Measurements from ENCODE around the gene CYLD. TPM values are rescaled to one million over a fixed set of nuclear protein-coding genes. Genes with fewer than 3 reads are reported as not detected.

The CYLD gene
- total RNA-seq, 1 experiment from 2014 or later, result 12.5 TPM

DNA sequence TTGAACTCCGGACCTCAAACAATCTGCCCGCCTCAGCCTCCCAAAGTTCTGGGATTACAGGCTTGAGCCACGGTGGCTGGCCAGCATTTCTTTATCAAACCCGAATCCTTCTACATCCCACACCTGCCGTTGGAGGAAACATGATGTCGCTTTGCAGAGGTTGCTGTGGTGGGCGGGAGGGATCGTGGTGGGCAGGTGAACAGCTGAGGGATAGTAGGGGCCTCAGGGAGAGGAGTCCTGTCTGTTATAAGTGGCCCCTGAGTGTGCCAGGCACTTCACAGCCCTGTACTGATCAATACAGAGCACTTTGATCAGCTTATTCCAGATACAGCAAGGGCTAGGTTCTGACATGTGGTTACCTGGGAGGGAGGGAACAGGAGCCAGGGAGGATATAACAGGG lies 76.5 kb downstream of the CYLD start:
- H4K5ac ChIP-seq (ENCODE audit: insufficient read length, low read depth, low read length), result no peak overlapping the region
- H3K9me3 ChIP-seq (ENCODE audit: control insufficient read depth, low read depth, low read length), result no peaks in the 10 kb centered on the region
- H3K56ac ChIP-seq (ENCODE audit: insufficient read length, low read depth, low read length), result no peak overlapping the region
- H3T11ph ChIP-seq (ENCODE audit: low read length), result no peak overlapping the region
- no peak overlapping the region for H3K14ac ChIP-seq (ENCODE audit: insufficient read depth, low read length)
- H3K9ac ChIP-seq (ENCODE audit: extremely low read depth, insufficient read length, low read length), result no peak overlapping the region
- H3K23me2 ChIP-seq (ENCODE audit: insufficient read length, low read depth, low read length, poor library complexity, severe bottlenecking), result no peaks in the 10 kb centered on the region
- no peak overlapping the region for H2BK20ac ChIP-seq (ENCODE audit: low read depth, low read length, poor library complexity, severe bottlenecking)
- Mint-ChIP-seq H3K27ac (no peak overlapping the region), H3K4me3 (no peak overlapping the region), H3K9me3 (no peaks in the 10 kb centered on the region), H3K36me3 (ENCODE audit: insufficient read depth in 1 of 3, low read depth in 3 of 3) (no peaks in the 10 kb centered on the region), H3K27me3 (ENCODE audit: low read depth) (no peaks in the 10 kb centered on the region; the same call in 1 of the 2 replicates), H3K4me1 (peaks cover 2 to 3% of the 10 kb centered on the region in 2 experiments; a peak in 1 of 4 replicates)
- no peak overlapping the region for H2BK15ac ChIP-seq (ENCODE audit: low read depth, low read length)
- H2BK5ac ChIP-seq (ENCODE audit: insufficient read length, low read length), result no peak overlapping the region
- H2AK5ac ChIP-seq (ENCODE audit: insufficient read length, low read length), result no peak overlapping the region
- no peak overlapping the region for H2BK12ac ChIP-seq (ENCODE audit: insufficient read length, low read depth, low read length)
- no peak overlapping the region for H3K27ac ChIP-seq (ENCODE audit: insufficient read length, low read depth, low read length)
- DNase-seq, result no peak
- no peaks in the 10 kb centered on the region for H3K4me1 ChIP-seq (ENCODE audit: insufficient read depth, low read length)
- WGBS (ENCODE audit: extremely low coverage, insufficient read length, low lambda C conversion rate), result no CpG with 5 or more reads among the region's 8 CpGs
- H4K91ac ChIP-seq (ENCODE audit: insufficient read length, low read depth, low read length), result no peak overlapping the region
- H3K18ac ChIP-seq (ENCODE audit: insufficient read length, low read depth, low read length), result no peak overlapping the region
- no peaks in the 10 kb centered on the region for H3K79me1 ChIP-seq (ENCODE audit: insufficient read depth, low read depth, low read length, poor library complexity, severe bottlenecking)
- no peak overlapping the region for H2BK120ac ChIP-seq (ENCODE audit: low read depth, low read length, poor library complexity, severe bottlenecking)
- TF ChIP-seq, protein P1, sequence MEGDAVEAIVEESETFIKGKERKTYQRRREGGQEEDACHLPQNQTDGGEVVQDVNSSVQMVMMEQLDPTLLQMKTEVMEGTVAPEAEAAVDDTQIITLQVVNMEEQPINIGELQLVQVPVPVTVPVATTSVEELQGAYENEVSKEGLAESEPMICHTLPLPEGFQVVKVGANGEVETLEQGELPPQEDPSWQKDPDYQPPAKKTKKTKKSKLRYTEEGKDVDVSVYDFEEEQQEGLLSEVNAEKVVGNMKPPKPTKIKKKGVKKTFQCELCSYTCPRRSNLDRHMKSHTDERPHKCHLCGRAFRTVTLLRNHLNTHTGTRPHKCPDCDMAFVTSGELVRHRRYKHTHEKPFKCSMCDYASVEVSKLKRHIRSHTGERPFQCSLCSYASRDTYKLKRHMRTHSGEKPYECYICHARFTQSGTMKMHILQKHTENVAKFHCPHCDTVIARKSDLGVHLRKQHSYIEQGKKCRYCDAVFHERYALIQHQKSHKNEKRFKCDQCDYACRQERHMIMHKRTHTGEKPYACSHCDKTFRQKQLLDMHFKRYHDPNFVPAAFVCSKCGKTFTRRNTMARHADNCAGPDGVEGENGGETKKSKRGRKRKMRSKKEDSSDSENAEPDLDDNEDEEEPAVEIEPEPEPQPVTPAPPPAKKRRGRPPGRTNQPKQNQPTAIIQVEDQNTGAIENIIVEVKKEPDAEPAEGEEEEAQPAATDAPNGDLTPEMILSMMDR (conservative IDR thresholded peaks at IDR 0.05), result no peak
- H3K79me2 ChIP-seq (ENCODE audit: insufficient read depth, low read length), result no peaks in the 10 kb centered on the region
- no peaks in the 10 kb centered on the region for H3K27me3 ChIP-seq (ENCODE audit: insufficient read depth, low read length)
- no peak overlapping the region for H3K4me2 ChIP-seq (ENCODE audit: insufficient read depth, insufficient read length, low read length)
- H3K23ac ChIP-seq (ENCODE audit: insufficient read length, low read depth, low read length), result no peak overlapping the region
- no peak overlapping the region for H2AFZ ChIP-seq (ENCODE audit: low read length)
- H4K20me1 ChIP-seq (ENCODE audit: control insufficient read depth, insufficient read depth, insufficient read length), result no peaks in the 10 kb centered on the region
- H3K4ac ChIP-seq (ENCODE audit: low read depth, low read length), result no peak overlapping the region
- no peak overlapping the region for H4K8ac ChIP-seq (replicated peaks; ENCODE audit: insufficient read length, low read depth, low read length)

All from H9 (cell line).